Amygdala (tissue), 56 donors: ENCODE measurements around the gene KCNE4.
A peak's percentile ranks its signal among the peaks of the same experiment; 100 is the strongest.

ENCODE experiments used
- DNase-seq, 56 donors: peaks; one replicate each; lab custom pipeline; 2025; lab: John Stamatoyannopoulos, UW

Gene KCNE4

DNA sequence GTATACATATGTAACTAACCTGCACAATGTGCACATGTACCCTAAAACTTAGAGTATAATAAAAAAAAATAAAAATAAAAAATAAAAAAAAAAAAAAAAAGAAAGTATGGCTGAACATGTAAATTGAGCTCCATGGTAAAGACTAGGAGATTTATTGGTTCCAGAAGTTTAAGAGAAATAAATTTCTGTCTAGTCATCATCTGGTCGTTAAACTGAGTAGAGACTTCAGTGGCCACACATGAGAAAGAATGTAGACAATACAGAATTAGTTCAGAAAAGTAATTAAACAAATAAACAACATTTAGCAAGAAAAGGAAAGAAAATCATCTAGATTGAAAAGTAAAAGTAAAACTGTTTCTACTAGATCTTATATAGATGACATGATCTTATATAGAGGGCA lies 12.4 kb upstream of the KCNE4 start:
- DNase-seq, result no peak

DNA sequence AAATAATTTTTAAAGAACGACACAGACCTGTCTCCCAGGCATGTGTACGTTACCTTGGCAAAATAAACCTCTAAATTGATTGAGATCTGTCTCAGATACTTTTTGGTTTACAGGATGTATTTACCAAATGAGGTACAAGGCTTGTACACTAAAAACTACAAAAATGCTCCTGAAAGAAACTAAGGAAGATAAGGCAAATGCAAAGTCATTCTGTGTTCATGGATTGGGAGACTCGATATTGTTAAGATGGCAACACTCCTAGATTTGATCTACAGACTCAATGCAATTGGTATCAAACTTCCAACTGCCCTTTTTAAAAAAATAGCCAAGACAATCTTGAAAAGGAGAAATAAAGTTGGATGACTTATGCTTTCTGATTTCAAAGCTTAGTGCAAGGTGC lies 11.5 kb upstream of the KCNE4 start:
- DNase-seq, result no peak

DNA sequence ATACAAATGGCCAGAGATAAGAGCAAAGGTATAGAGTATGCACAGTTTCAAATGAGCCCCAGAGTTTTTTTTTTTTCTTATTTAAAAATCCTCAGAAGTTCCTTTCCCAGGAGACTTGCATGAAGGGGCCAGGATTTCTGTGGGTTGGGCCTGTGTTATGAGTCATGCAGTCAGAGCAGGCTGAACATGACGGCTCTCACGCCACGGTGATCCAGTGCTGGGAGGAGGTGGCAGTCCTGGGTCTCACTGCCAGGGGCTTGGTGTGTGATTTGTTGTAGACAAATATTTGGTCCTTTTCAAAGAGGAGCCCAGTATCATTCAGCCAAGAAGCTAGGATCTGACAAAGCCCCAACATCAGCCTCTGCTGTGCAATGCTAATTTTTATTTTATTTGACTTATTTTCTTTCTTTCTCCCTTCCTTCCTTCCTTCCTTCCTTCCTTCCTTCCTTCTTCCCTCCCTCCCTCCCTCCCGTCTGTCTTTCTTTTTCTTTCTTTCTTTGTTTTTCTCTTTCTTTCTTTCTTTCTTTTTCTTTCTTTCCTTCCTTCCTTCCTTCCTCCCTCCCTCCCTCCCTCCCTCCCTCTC lies 10.4 kb upstream of the KCNE4 start:
- DNase-seq, result peak in 5 of 56 donors; percentile 3 to 35 (median 5)

DNA sequence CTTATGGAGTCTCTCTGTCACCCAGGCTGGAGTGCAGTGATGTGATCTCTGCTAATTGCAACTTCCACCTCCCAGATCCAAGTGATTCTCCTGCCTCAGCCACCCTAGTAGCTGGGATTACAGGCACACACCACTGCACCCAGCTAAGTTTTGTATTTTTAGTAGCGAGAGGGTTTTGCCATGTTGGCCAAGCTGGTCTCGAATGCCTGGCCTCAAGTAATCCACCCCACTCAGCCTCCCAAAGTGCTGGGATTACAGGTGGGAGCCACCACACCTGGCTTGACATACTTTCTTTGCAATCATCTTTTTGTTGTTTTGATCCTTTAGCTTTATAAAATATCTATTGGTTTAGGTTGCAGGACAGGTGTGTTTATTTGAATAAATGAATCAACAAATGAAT lies 9.7 kb upstream of the KCNE4 start:
- no peak for DNase-seq

DNA sequence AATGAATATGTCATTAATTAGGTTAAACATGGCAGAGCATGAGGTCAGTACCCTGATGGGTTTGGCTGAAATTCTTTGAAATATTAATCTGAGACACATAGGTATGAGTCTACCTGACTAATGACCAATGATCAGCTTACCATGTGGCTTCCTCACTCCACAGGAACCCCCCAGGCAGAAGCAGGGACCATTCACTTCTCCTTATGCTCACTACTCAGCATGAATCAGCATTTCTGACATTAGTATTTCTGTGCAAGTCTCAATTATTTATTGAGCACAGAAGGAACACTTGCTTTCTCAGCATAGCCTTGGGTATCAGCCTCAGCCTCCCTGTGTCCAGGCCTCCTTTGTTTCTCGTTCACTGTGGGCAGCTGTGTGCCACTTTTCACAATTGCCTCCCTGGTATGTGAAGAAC lies 9.3 kb upstream of the KCNE4 start:
- DNase-seq, result no peak

DNA sequence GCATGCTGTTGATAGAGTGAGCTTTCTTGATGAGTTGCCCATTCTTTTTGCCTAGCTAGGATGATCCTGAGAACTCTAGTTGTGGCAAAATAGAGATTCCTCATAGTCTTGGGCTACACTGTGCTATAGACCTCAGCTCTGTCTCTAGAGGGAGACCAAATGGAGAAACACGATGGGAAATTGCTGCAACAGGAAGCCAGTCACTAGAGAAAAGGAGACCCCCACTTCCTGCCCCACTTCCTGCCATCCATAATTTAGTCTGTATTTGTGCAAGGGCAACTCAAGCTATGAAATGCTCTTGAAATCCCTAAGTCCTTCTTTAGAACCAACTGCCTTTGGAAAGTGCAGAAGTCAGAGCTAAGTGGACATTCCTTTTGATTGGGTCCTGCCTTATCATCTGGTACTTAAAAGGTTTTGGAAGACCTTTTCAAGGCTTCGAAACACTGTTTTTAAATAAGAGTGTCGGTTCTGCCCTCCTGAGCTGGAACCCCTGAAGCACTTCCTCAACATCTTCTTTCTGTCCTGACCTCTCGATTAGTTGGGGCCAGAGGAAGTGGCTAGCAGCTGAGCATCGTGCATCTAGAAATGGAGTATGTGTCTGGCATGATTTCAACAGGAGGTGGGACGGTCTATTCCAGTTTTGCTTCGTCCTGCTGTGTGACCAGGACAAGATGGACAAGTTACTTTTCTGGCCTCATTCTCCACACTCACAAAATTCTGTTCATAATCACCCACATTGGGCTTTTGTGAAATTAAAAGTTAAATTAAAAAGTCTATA lies 8.6 kb upstream of the KCNE4 start:
- no peak for DNase-seq

DNA sequence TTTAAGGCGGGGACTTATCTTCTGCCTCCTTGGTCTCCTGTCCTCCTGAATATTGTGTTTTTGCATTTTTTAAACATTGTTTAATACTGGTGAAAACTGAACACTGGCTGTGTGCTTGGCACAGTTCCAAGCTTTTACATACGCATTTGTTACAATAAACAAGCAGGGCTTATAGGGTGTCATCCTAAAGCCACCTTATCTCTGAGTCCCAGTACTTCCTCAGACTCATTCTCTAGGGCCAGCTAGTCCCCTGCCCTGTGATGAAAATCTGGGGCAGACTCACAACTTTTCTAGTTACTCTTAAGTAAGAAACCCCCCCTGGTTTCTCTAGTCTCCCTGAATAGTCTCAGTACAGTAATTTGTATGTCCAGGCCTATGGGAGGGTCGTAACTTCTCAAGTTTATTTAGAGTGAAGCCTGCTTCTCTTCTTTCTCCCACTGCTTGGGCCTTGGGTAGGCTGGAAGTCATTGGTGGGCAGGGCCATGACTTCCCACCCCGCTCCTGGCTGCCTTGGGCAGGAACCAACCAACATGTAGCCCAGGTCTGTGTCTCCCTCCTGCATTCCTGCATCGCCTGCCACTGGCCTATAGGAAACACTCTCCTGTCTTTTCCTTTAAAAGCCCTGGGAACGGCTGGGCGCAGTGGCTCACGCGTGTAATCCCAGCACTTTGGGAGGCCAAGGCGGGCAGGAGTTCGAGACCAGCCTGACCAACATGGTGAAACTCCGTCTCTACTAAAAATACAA lies 7.7 kb upstream of the KCNE4 start:
- no peak for DNase-seq

DNA sequence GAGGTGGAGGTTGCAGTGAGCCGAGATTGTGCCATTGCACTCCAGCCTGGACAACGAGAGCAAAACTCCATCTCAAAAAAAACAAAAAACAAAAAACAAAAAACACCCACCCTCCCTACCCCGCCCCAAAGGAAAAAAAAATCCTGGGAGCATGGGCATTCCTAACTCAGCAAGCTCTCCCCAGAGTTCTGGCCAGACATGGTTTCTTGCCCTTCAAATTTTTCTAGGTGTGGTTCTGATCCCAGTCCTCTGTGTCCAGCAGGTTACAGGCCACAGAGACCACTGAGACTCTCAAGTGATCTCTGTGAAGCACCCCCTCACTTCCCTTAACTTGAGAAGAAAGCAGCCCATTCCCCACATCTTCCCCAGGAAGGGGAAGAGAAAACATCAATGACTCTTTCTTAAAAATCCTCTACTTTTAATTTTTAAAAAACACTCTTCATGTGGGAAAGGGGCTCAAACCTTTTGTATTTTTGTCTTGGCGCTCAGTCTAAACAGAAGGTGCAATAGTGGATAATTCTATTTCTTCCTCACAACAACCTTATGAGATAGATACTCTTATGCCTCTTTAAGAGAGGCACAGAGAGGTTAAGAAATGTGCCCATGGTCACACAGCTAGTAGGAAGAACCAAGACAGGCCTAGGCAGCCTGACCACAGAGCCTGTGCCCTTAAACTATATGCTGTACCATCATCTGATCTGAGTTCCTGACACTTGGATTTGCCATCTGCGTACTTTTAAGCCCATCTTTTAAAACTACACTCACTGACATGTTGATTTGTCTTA lies 6.9 kb upstream of the KCNE4 start:
- no peak for DNase-seq

DNA sequence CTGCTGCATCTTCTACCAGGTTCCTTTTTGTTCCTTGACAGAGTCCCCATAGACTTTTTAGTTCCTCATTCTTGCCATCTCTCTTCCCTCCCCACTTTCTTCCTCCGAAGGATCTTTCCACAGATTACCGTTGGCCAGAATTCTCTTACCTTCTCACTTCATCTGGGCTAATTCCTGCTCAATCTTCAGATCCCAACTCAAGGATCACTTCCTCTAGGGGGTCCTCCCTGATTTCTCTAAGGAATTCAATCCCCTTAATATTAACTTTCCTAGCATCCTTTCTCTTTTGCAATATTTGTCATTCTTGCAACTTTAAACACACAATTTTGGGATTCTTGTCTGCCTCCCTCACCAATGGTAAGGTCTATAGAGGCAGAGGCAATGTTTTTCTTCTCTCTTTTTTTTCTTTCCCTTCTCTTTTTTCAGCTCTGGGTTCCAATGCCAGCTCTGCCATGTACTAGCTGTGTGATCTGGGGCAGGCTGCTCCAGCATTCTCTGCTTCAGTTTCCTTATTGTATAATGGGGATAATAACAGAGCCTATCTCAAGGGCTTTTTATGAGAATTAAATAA lies 5.4 kb upstream of the KCNE4 start:
- no peak for DNase-seq

DNA sequence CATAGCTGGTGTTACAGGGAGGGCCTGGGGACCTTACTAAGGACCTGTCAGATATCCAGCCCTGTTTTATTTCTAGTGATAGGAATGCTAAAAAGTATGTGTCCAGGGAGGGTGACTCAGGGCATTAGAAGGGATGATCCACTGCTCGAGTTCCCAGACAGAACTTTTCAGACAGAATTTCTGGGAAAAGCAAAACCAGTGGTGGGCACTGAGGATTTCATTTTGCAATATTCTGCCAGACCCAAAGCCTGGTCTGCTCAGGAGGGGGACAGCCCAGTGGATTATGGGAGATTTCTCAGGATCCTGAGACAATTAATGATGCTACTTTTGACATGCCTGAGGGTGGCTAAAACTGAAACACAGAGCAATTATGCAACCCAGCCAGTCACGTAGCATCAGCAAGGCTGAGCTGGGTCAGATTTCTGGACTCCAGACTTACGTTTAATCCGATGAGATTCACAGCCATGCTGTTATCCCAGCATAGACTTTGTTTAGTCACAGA lies 4.7 kb upstream of the KCNE4 start:
- no peak for DNase-seq

DNA sequence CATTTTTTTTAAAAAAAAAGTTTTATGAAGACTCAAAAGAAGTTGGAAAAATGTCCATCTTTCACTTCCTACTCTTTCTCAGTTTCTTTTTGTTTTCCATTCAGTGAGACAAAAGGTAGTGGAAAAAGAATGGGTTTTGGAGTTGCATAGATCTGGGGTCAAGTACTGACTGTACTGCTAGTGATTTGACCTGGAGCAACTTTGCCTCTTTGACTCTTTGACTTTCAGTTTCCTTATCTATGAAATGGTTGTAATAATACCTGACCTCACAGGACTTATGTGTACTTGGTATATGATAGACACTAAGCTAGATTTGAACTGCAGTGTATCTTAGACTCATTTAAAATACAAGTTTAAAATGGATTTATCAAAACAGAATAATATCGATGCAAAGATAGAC lies 3.5 kb upstream of the KCNE4 start:
- no peak for DNase-seq

DNA sequence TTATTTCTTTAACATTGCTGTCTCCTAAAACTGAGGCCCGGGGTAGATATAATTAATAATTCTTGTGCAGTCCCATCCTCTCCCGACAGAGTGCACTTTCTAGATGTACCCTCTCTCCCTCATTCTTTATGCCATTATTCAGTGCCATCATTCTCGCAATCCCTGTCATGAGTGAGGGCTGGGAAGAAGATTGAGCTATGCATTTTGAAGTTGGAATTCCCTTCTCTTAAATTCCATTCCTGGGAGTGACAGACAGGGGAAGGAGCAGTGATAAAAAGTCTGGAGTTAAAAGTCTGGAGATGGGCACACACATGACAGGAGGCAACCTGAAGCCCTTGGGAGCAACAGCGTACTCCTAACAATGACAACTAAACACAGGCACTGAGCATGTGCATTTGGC lies 2.6 kb upstream of the KCNE4 start:
- no peak for DNase-seq

DNA sequence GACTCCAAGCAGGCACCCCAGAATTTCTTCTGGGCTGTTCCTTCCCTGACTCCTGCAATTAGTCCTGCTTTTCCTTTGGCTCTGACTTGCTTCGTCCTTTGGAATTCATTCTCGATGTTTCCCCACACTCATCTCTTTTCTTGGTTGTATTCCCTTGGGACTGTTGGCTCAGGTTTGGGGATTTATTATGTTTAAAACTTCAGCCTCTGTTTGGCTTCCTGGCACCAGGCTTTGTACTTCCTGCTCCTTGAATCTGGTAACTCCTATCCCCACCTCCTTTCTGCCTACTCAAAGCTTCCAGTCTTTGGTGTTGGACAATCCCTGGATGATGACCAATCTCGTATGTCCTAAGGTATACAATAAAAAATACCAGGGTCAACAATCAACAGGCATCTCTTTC lies 1.8 kb upstream of the KCNE4 start:
- DNase-seq, result no peak

DNA sequence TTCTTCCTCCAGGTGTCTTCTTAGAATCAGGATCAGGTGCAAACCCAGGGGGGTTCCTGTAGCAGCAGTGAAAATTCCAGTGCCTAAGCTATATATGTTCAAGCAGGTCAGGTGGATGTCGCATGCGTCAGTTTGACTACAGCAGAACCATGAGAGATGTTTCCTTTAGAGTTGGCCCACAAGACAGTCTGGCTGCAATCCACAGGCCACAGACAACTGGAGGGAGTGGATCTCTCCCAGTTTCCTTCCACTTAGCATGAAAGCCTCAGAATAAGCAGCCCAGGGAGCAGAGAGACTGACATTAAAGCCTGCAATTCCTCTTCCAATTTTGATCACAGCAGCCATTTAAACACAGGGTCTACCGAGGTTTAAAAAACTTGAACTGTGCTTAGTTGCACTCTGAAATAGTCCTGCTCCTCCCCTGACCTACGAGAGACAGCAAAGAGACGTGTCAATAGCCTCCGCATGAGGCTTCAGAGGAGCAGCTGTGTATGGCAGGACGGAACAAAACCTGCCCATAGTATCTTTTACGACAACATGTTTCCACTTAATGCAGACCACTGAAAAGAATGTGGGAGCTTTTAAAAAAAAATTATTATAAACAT lies 988 bp upstream of the KCNE4 start:
- DNase-seq, result no peak

DNA sequence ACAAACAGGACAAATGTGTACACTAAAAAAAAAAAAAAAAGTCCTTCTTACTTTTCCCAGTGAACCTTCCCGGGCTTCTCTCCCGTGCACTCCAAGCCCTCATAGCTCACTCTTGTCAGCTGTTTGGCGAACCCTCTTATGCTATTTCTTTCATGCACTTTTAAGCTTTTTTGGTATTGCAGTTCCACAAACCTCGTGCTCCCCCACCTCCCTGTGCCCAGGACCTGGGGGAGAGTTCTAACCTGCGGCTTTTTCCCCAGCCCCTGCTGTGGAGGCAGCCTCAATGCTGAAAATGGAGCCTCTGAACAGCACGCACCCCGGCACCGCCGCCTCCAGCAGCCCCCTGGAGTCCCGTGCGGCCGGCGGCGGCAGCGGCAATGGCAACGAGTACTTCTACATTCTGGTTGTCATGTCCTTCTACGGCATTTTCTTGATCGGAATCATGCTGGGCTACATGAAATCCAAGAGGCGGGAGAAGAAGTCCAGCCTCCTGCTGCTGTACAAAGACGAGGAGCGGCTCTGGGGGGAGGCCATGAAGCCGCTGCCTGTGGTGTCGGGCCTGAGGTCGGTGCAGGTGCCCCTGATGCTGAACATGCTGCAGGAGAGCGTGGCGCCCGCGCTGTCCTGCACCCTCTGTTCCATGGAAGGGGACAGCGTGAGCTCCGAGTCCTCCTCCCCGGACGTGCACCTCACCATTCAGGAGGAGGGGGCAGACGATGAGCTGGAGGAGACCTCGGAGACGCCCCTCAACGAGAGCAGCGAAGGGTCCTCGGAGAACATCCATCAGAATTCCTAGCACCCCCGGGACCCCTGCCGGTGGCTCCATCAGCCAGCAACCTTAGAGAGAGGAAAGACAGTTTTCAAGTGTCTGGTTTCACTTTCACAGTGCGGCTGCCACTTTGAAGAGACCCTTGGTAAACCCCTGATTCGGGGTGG lies 826 bp downstream of the KCNE4 start:
- DNase-seq, result peak in 3 of 56 donors; percentile 13 to 31 (median 23)

DNA sequence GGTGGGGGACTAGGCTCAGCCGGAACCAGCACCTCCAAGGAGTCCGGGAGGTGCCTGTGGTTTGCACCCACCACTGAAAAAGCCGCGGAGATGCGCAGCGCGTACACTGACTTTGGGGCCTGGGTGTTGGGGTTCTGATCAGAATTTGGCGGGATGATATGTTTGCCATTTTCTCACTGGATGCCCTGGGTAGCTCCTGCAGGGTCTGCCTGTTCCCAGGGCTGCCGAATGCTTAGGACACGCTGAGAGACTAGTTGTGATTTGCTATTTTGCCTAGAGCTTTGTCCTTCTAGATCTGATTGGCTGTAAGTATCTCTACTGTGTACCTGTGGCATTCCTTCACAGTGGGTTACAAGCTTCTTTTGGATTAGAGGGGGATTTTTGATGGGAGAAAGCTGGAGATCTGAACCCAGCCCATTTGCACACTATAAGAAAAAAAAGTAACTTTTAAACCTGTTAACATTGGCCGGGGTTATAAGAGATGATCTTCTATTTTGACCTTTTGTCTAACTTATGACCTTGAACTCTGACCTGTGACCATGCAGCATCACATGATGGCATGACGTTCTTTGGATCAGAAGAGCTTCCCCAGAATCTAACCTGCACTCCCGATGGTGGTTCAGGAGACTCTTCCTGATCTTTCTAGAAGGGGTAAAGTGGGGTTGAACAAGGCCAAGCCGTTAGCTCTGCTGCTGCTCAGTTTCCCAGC lies 1.6 kb downstream of the KCNE4 start:
- DNase-seq, result peak in 1 of 56 donors; percentile 16

DNA sequence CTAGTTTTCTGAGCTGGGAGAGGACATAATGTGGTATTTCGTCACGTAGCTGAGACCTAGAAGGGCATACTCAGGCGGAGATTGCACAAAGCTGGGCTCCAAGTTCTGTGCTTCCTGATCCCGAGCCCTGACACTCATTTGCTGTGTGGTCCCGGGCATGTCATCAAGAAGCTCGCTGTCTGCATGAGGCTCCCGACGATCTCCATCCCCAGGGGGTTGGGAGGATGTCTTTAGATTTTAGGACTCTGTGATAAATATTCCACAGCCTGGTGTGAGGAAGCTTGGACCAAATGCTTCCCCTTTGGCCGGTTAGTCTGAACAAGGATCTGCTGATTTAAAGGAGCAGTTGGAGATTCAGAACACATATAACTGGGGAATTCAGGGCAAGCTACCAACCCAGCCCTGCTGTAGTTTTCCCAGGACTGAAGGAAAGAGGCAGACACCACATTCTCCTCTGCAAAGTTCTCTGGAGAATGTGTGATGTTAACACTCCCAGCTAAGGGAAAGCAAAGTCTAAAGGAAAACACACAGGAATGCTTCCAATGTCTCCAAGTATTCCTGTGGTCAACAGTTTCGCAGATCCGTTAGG lies 2.3 kb downstream of the KCNE4 start:
- peak in 5 of 56 donors; percentile 6 to 36 (median 17) for DNase-seq

DNA sequence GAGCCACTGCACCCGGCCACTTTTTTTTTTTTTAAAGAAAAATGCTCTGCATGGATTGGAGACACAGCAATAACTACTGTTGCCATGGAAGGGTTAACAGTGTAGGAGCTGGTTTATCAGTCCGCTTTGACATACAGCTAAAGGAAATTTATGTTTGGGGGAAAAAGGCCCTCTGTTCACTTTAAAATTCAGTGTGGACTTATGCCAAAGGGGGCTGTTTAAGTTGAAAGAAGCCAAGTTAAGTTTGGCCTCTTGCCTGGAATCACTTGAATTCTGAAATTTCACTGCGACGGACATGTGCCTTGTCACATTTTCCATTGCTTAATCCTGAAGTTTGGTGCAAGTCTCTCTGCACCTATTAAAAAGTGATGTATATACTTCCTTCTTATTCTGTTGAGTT lies 3.1 kb downstream of the KCNE4 start:
- peak in 1 of 56 donors; percentile 12 for DNase-seq
